Stimulated activated naive CD8-positive, alpha-beta T cell treated with anti-CD3 and anti-CD28 coated beads, Interleukin-15, Interleukin-2, amounts not matched to agents 100 ng/mL and 50 ng/mL, for 24 hours (primary cell): Measurements from ENCODE around the gene FAM20B.
"Not testable (repeated sequence)": the region's sequence is repeated elsewhere in the genome, so short reads cannot be mapped to it uniquely, and the experiment has no call there.

Experiments used
- H3K27ac Mint-ChIP-seq: one replicate; pipeline ENCODE4 v1.8.0; 2021; ENCODE audit warnings: mild to moderate bottlenecking, mixed read lengths
- H3K27me3 Mint-ChIP-seq: one replicate; pipeline ENCODE4 v1.8.0; 2021; ENCODE audit warnings: mixed read lengths
- H3K36me3 Mint-ChIP-seq: one replicate; pipeline ENCODE4 v1.8.0; 2021; ENCODE audit warnings: low read depth, mixed read lengths
- H3K4me1 Mint-ChIP-seq: one replicate; pipeline ENCODE4 v1.8.0; 2021; ENCODE audit warnings: low read depth, mixed read lengths
- H3K4me3 Mint-ChIP-seq: one replicate; pipeline ENCODE4 v1.8.0; 2021; ENCODE audit warnings: mild to moderate bottlenecking, mixed read lengths
- H3K9me3 Mint-ChIP-seq: one replicate; pipeline ENCODE4 v1.8.0; 2021; ENCODE audit warnings: mixed read lengths

Gene FAM20B

DNA sequence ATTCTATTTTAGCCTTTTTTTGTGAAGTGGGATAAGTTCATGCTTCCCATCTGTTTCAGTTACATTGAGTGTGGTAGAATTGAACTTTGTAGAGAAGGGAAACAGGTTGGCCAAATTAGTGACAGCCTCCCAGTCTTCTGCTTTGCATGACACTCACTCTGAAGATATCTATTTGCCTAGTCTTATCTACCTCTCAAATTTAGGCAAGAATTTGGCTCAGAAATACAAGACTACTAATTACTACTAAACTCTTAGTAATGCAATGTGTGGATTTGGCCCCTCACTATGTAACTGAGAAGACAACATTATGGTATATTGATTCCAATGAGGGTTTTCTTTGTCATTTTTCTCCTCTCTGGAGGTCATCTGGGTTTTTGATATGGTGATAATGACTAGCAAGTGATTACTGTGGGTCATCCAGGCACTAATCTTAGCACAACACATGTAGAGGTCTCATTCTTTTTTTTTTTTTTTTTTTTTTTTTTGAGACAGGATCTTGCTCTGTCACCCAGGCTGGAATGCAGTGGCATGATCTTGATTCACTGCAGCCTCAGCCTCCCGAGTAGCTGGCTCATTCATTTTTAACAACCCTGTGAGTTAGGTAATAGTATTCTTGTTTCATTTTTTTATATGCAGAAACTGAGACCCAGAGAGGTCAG is 6.3 kb downstream of the FAM20B start:
- Mint-ChIP-seq H3K9me3 (no peaks in the 10 kb centered on the region), H3K4me1 (peaks cover 90% of the 10 kb centered on the region), H3K4me3 (no peak overlapping the region), H3K36me3 (no peaks in the 10 kb centered on the region), H3K27ac (no peak overlapping the region), H3K27me3 (no peaks in the 10 kb centered on the region)

DNA sequence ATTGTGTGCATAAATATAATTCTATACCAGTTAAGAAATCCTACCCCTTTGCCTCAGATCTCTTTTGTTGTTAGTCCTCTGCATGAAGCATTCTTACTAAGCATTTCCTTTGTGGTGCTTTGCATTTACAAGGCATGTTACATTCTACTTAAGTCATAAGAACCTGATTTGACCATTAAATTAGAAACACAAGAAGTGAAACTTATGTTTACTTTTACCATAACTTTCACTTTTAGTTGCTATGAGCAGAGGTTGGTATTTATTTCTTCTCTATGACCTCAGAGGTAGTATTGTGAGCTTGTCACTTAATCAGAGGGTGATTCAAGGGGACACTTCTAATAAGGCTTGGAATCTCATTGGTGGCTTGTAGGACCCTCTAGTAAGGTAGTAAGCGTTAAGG is 9.0 kb downstream of the FAM20B start:
- H3K4me3 Mint-ChIP-seq = peak overlapping the region; percentile 21
- peaks cover 89% of the 10 kb centered on the region for H3K4me1 Mint-ChIP-seq
- no peaks in the 10 kb centered on the region for H3K27me3 Mint-ChIP-seq
- H3K27ac Mint-ChIP-seq = peak overlapping the region; percentile 86
- no peaks in the 10 kb centered on the region for H3K36me3 Mint-ChIP-seq
- no peaks in the 10 kb centered on the region for H3K9me3 Mint-ChIP-seq

DNA sequence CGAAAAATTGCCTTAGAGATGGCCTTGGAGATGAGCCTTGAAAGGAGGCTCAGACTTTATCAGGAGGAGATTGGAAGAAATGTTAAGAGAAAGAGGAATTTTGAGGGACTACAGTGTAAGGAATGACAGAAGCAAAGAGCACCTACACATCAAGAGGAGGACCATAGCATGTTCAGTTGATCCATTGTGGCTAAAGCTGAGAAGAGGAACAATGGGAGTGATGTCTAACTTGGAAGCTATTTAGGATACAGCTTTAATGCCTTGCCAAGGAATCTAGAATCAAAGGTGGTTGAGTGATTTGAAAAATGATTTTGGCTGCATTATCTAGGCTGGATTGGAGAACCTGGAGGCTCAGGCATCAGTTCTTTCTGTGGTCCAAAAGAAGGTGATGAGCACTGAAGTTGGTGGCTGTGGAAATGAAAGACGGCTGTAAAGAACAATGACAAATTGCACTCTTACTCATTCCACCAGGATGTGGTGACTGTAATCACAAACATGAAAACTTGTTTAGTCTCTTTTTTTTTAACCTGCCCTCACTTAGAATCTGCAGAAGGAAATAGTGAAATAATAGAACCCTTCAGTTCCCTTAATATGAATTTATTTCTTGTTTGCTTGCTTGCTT is 11.3 kb downstream of the FAM20B start:
- Mint-ChIP-seq H3K4me1 (peaks cover 67% of the 10 kb centered on the region), H3K36me3 (no peaks in the 10 kb centered on the region), H3K4me3 (peak overlapping the region; percentile 1), H3K9me3 (no peaks in the 10 kb centered on the region), H3K27me3 (no peaks in the 10 kb centered on the region), H3K27ac (peak overlapping the region; percentile 21)

DNA sequence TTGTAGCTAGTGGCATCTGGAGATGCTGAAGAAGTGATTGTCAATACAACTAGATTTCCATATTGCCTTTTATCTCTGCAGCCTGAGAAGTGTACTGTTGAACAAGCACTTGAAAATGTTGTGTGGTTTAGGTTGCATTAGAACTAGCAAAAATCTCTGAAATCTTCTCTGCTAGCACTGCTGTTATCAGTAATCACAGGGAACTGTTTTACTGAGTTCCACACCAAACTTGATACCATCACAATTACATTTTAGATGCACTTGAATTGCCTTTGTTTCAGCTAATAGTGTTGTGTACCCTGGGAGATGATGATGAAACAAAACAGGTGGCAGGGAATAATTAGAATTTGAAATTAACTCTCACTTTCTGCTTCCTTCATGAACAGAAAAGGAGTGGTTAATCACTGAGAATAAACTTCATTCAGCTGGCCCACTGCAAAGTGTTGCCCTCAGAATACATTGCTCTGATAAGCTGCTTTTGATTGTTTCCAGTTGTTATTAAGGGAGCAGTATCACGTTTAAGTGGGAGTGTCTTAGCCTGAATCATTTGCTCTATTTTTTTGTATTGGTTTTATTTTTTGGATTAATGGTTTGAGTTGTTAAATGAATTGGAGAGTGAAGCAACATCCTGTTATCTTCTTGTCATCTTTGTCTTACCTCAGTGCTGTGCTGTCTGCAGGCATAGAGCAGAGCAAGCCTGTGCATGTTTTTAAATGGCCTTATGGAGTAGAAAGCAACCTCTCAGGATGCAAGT is 13.0 kb downstream of the FAM20B start:
- H3K4me1 Mint-ChIP-seq = peaks cover 55% of the 10 kb centered on the region
- H3K9me3 Mint-ChIP-seq = no peaks in the 10 kb centered on the region
- H3K36me3 Mint-ChIP-seq = no peaks in the 10 kb centered on the region
- H3K4me3 Mint-ChIP-seq = no peak overlapping the region
- H3K27ac Mint-ChIP-seq = peak overlapping the region; percentile 59
- H3K27me3 Mint-ChIP-seq = no peaks in the 10 kb centered on the region

DNA sequence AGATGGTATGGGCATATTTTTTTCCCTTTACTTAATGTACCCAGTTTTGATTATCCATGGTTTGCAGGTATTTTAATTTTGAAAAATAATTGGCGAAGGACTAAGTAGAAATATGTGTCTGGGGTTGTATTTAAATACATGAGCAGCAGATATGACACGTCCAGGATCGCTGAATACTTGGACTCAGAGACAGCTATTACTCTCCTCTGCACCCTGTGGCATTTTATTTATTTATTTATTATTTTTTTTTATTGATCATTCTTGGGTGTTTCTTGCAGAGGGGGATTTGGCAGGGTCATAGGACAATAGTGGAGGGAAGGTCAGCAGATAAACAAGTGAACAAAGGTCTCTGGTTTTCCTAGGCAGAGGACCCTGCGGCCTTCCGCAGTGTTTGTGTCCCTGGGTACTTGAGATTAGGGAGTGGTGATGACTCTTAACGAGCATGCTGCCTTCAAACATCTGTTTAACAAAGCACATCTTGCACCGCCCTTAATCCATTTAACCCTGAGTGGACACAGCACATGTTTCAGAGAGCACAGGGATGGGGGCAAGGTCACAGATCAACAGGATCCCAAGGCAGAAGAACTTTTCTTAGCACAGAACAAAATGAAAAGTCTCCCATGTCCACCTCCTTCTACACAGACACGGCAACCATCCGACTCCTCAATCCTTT is 13.9 kb downstream of the FAM20B start:
- peaks cover 46% of the 10 kb centered on the region for H3K4me1 Mint-ChIP-seq
- not testable (repeated sequence) for H3K9me3 Mint-ChIP-seq, H3K27me3 Mint-ChIP-seq, H3K4me3 Mint-ChIP-seq, H3K27ac Mint-ChIP-seq, H3K36me3 Mint-ChIP-seq

DNA sequence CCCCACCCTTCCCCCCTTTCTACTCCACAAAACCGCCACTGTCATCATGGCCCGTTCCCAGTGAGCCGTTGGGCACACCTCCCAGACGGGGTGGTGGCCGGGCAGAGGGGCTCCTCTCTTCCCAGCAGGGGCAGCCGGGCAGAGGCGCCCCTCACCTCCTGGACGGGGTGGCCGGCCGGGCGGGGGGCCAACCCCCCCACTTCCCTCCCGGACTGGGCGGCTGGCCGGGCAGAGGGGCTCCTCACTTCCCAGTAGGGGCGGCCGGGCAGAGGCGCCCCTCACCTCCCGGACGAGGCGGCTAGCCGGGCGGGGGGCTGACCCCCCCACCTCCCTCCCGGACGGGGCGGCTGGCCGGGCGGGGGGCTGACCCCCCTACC is 14.5 kb downstream of the FAM20B start:
- not testable (repeated sequence) for H3K4me3 Mint-ChIP-seq, H3K36me3 Mint-ChIP-seq, H3K9me3 Mint-ChIP-seq, H3K27ac Mint-ChIP-seq, H3K27me3 Mint-ChIP-seq
- peaks cover 41% of the 10 kb centered on the region for H3K4me1 Mint-ChIP-seq

DNA sequence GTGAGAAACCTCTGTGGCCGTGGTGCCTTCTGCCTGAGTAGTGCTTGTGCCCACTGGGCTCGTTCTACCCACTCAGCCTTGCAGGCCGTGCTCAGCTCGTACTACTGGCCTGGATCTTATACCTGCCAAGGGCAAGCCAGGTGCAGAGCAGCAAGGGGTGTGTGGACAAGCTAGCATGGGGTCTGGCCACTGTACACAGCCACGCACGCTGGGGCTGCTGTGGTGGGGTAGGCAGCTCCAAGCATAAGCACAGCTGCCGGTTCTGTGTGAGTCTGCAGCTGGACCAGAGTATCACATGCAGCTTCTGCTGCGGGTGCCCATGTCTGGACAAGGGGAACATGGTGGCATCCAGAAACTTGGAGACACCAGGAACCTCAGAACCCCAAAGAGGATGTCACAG is 16.4 kb downstream of the FAM20B start:
- no peaks in the 10 kb centered on the region for H3K27me3 Mint-ChIP-seq
- H3K4me1 Mint-ChIP-seq = peaks cover 21% of the 10 kb centered on the region
- H3K4me3 Mint-ChIP-seq = no peak overlapping the region
- H3K36me3 Mint-ChIP-seq = peaks cover 2% of the 10 kb centered on the region
- H3K27ac Mint-ChIP-seq = no peak overlapping the region
- no peaks in the 10 kb centered on the region for H3K9me3 Mint-ChIP-seq

DNA sequence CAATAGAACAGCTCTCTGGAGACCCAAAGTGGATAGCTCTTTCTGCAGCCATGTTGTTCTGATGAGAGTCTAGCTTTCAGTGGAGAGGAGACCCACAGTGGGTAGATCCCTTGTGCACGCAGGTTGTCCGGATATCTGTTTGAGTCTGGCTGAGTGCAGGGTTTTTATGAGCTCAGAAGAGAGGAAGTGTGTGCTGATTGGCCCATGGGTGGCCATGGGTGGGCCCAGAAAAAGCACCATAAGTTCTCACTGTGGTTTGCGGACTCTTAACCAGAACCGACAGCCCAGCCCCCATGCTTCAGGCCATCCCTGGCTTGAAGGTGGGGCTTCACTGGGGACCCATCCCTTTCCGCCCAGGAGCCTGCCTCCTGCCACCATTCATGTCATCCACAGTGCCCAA is 17.0 kb downstream of the FAM20B start:
- no peak overlapping the region for H3K4me3 Mint-ChIP-seq
- no peaks in the 10 kb centered on the region for H3K27me3 Mint-ChIP-seq
- peaks cover 15% of the 10 kb centered on the region for H3K4me1 Mint-ChIP-seq

DNA sequence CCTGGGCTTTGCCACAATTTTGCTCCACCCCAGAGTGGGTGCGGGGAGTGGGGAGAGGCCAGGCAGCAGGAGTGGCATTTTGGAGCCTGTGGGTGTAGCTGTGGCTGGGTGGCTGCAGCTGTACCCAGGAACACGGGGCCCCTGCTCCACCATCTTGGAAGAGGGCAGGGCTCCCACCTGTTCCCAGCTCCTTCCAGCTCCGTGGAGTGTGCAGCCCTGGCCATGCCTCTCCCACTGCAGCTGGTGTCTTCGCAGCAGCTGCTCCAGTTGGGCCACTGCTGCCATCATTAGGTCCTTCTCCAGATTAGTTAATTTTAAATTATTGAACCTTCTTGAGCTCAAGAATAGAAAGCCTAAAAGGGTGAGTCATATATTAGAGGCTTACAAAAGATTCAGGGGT is 17.6 kb downstream of the FAM20B start:
- Mint-ChIP-seq H3K4me3 (no peak overlapping the region), H3K27ac (no peak overlapping the region), H3K9me3 (no peaks in the 10 kb centered on the region), H3K27me3 (no peaks in the 10 kb centered on the region), H3K4me1 (peaks cover 12% of the 10 kb centered on the region), H3K36me3 (peaks cover 6% of the 10 kb centered on the region)

More for the DNA sequence above, 17.0 kb downstream of the FAM20B start:
- Mint-ChIP-seq H3K36me3 (peaks cover 6% of the 10 kb centered on the region), H3K9me3 (no peaks in the 10 kb centered on the region), H3K27ac (no peak overlapping the region)

DNA sequence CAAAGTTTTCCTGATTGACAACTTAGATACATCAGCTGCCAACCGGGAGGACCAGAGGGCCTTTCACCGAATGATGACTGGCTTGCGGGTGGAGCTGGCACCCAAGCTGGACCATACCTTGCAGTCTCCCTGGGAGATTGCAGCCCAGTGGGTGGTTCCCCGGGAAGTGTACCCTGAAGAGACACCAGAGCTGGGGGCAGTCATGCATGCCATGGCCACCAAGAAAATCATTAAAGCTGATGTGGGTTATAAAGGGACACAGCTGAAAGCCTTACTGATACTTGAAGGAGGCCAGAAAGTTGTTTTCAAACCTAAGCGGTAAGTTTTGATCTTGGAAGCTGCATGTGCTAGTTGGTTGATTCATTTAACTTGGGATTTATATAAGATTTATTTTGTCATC is 18.2 kb downstream of the FAM20B start:
- H3K36me3 Mint-ChIP-seq = peaks cover 6% of the 10 kb centered on the region
- H3K4me1 Mint-ChIP-seq = peaks cover 6% of the 10 kb centered on the region
- H3K4me3 Mint-ChIP-seq = no peak overlapping the region

DNA sequence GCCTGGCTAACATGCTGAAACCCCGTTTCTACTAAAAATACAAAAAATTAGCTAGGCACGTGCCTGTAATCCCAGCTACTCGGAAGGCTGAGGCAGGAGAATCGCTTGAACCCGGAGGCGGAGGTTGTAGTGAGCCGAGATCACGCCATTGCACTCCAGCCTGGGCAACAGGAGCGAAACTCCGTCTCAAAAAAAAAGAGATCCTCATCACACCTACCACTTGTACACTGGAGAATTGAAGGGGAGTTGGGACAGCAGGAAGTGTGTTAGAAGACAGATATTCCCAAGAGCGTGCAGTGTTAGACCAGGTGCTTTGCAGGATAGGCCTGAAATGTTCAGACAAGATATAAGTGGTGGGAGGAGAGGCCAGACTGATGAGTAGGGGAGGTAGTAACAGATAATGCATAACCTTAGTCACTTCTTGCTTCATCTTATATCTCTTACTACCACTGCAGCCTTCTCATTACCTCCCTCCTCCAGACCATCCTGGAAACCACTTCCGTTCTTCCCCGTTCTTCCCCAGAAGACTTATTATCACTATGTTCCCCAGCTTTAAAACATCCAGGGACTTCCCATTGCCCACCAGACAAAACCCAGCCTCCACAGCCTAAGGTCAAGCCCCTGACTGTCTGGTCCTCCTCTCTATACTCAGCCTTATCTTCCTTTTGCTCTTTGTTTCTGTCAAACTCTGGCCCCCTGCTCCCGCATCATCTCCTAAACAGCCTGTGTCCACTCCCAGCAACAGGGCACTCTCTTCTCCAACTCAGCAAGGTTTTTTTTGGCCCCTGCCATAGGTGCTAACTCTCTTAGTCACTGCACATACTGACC is 21.3 kb downstream of the FAM20B start:
- Mint-ChIP-seq H3K27me3 (no peaks in the 10 kb centered on the region), H3K36me3 (peaks cover 15% of the 10 kb centered on the region), H3K4me3 (no peak overlapping the region), H3K9me3 (no peaks in the 10 kb centered on the region), H3K4me1 (no peaks in the 10 kb centered on the region), H3K27ac (no peak overlapping the region)

More for the DNA sequence above, 18.2 kb downstream of the FAM20B start:
- Mint-ChIP-seq H3K27me3 (no peaks in the 10 kb centered on the region), H3K9me3 (no peaks in the 10 kb centered on the region), H3K27ac (no peak overlapping the region)

DNA sequence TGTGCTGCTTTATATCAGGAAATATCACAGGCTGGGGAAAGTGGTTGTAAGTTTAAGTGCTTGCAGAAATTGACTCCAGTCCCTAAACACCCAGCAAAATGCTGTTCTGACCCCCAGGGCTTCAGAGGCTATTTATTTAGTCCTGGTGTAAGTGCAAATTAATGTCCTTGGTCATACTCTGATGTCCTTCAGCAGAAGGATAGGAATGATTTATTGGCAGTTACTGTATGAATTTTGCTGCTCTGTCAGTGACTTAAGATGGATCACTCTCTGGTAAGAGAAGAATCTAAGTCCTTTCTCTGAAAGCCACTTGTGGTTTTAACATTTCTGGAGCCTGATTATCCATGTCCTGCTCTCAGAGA is 21.9 kb downstream of the FAM20B start:
- Mint-ChIP-seq H3K9me3 (no peaks in the 10 kb centered on the region), H3K36me3 (peaks cover 15% of the 10 kb centered on the region), H3K27ac (no peak overlapping the region), H3K4me1 (no peaks in the 10 kb centered on the region), H3K4me3 (no peak overlapping the region), H3K27me3 (no peaks in the 10 kb centered on the region)

DNA sequence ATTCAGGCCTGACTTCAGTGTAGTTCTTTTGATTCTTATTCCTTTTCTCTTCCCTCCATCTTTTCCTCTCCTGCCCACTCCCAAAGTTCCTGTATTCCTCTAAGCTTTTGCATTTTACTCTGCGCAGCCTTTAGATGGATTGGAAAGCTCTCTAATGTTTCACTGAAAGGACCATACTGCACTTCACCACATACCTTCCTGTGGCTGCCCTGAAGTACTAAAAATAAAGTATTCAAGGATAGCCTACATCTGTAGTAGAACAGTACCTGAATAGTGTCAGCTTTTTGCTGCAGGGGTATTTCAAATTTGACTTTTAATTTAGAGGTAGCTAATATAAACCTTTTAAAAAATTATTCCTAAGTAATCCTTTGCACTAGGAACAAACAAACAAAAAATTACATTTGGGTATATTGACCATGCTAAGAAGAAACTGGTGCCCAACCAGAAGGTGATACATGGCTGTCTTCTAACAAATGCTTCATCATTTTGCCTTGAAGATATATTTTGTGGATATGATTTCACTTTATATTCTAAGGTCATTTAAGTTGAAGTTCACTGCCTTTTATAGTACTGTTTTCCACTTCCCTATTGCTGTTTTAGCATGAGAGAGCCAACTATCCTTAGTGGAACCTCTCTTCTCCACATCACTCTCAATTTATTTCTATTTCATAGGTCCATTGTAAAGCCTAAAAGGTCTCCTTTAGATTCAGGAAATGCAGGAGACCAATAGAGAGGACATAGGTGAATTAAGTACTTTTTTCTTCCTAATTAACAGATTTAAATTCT is 22.8 kb downstream of the FAM20B start:
- no peaks in the 10 kb centered on the region for H3K9me3 Mint-ChIP-seq
- H3K4me3 Mint-ChIP-seq = no peak overlapping the region
- H3K36me3 Mint-ChIP-seq = peaks cover 19% of the 10 kb centered on the region
- H3K27me3 Mint-ChIP-seq = no peaks in the 10 kb centered on the region
- H3K27ac Mint-ChIP-seq = no peak overlapping the region
- H3K4me1 Mint-ChIP-seq = no peaks in the 10 kb centered on the region

DNA sequence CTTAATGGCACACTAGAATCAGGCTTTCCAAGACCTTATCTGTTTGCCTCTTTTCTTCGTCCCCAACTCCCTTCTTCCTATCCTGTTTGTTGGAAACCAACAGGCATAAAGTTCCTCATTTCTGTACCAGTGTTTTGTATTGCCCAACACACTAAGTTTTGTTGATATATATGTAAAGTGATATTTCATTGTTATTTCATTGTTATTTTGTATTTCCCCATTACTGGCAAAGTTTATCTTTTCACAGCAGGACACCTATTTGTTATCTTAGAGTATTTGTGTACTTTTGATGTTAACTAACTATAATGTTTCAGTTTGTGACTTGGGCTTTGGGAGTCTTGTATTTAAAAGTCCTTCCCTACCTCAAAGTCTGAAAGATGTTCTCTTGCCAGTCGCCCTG is 27.1 kb downstream of the FAM20B start:
- Mint-ChIP-seq H3K4me1 (no peaks in the 10 kb centered on the region), H3K36me3 (peaks cover 45% of the 10 kb centered on the region), H3K27ac (no peak overlapping the region), H3K9me3 (peaks cover 9% of the 10 kb centered on the region), H3K4me3 (no peak overlapping the region), H3K27me3 (no peaks in the 10 kb centered on the region)
